Vagina (tissue), 2 donors: ENCODE measurements around the gene CNNM2. TPM values are rescaled to one million over a fixed set of nuclear protein-coding genes. Genes with fewer than 3 reads are reported as not detected.

ENCODE experiments used
- DNase-seq, 2 donors: peaks; one replicate each; pipeline ENCODE4 v3.0.0-alpha.2; 2017; ENCODE audit errors: extremely low spot score in 2 of 2
- H3K27ac ChIP-seq: fragments of 200-600 bp; sonication (generic); one replicate; pipeline ENCODE4 v1.5.1; 2019
- H3K27me3 ChIP-seq: fragments of 200-600 bp; sonication (generic); one replicate; pipeline ENCODE4 v1.5.1; 2019
- H3K36me3 ChIP-seq, 2 donors: fragments of 200-600 bp; sonication (generic); one replicate each; pipeline ENCODE4 v1.5.1; 2017 to 2019
- H3K4me1 ChIP-seq: fragments of 200-600 bp; sonication (generic); one replicate; pipeline ENCODE4 v1.5.1; 2019
- H3K4me3 ChIP-seq, 2 donors: fragments of 200-600 bp; sonication (generic); 1 replicate in 1 of 2; 2 replicates in 1 of 2; pipeline ENCODE4 v1.5.1; 2016 to 2019
- H3K9me3 ChIP-seq: fragments of 200-600 bp; sonication (generic); one replicate; pipeline ENCODE4 v1.5.1; 2019
- POLR2A ChIP-seq, 2 donors: fragments of 450-650 bp; IDR thresholded peaks; one replicate each; pipeline ENCODE4 v1.6.1; 2017; ENCODE audit warnings: antibody characterized with exemption in 2 of 2, mild to moderate bottlenecking in 2 of 2, moderate library complexity in 2 of 2
- POLR2AphosphoS5 ChIP-seq, 2 donors: sonication (generic); formaldehyde crosslinking; IDR thresholded peaks; one replicate each; pipeline ENCODE4 v1.9.0; 2017; ENCODE audit warnings: antibody characterized with exemption in 2 of 2, mild to moderate bottlenecking in 2 of 2, low read depth in 1 of 2; ENCODE audit not compliant: insufficient read depth in 1 of 2
- intact Hi-C: fragments of 100-400 bp; cut with DNase I; formaldehyde crosslinking; loops from one replicate; pipeline ENCODE4 v1.15.1; 2023
- total RNA-seq: library from RNA; depleted of rRNA; stranded (reverse); fragments of >200 nt; gene quantifications from one replicate; pipeline ENCODE4 v1.2.3, GENCODE V29; 2016
- TF ChIP-seq, protein P1 (sequence below), 3 experiments: fragments of 450-650 bp in 2 of 3; fragments of 200-600 bp in 1 of 3; sonication (generic) in 1 of 3; IDR thresholded peaks; one replicate each; pipeline ENCODE4 v1.5.1; 2017 to 2019; ENCODE audit warnings: antibody characterized with exemption in 3 of 3, mild to moderate bottlenecking in 2 of 3, moderate library complexity in 2 of 3

The CNNM2 gene
- total RNA-seq, 1 donor from 2014 or later, result 9.6 TPM

DNA sequence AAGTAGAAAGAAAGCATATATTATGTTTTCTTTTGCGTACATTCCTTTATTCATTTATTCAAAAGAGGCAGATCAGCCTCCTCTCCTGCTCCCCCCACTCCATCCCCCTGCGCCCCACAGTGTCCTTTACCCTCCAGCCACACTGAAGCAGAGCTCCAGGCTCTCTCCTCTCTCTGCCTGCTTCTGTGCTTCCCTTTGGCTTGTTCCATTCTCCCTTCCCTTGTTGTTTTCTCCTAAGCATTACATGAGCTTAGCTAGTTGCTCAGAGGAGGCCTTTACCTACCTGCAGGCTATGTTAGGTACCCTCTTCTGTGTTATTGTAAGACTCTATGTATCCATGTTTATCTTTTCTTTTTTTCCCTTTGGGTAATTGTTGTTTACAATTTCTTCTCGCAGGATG is 27.4 kb downstream of the CNNM2 start:
- H3K4me1 ChIP-seq, result peaks cover 9% of the 10 kb centered on the region
- intact Hi-C loops, result no loop called here
- H3K27me3 ChIP-seq, result no peaks in the 10 kb centered on the region
- H3K4me3 ChIP-seq, result no peak overlapping the region
- no peaks in the 10 kb centered on the region for H3K9me3 ChIP-seq
- TF ChIP-seq POLR2A (IDR thresholded peaks at IDR 0.05) (no peak), POLR2AphosphoS5 (IDR thresholded peaks at IDR 0.05; ENCODE audit: insufficient read depth in 1 of 2, low read depth in 1 of 2) (no peak)
- TF ChIP-seq, protein P1, sequence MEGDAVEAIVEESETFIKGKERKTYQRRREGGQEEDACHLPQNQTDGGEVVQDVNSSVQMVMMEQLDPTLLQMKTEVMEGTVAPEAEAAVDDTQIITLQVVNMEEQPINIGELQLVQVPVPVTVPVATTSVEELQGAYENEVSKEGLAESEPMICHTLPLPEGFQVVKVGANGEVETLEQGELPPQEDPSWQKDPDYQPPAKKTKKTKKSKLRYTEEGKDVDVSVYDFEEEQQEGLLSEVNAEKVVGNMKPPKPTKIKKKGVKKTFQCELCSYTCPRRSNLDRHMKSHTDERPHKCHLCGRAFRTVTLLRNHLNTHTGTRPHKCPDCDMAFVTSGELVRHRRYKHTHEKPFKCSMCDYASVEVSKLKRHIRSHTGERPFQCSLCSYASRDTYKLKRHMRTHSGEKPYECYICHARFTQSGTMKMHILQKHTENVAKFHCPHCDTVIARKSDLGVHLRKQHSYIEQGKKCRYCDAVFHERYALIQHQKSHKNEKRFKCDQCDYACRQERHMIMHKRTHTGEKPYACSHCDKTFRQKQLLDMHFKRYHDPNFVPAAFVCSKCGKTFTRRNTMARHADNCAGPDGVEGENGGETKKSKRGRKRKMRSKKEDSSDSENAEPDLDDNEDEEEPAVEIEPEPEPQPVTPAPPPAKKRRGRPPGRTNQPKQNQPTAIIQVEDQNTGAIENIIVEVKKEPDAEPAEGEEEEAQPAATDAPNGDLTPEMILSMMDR (IDR thresholded peaks at IDR 0.05), result no peak
- H3K27ac ChIP-seq, result no peak overlapping the region
- no peaks in the 10 kb centered on the region for H3K36me3 ChIP-seq
- no peak for DNase-seq

DNA sequence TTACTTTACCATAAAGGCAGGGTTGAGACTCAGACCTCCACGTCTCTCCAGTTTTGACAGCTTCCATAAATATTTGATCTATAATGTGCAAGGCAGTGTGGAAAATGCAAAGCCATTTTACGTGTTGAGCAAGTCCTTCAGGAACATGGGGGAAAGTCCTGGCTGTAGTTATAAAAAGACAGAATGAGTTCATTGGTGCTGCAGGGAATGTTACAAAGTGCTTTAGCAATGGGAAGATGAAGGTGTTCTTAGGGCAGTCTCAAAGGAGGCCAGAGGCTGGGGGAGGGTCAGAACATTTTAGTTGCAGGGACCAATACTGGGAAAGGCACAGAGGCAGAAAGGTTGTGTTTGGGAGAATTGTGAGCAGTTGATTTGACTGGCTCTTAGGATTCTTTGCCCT is 27.9 kb downstream of the CNNM2 start:
- Histone ChIP-seq H3K27me3 (no peaks in the 10 kb centered on the region), H3K4me1 (peaks cover 9% of the 10 kb centered on the region), H3K9me3 (no peaks in the 10 kb centered on the region), H3K36me3 (no peaks in the 10 kb centered on the region), H3K27ac (no peak overlapping the region), H3K4me3 (no peak overlapping the region)
- TF ChIP-seq POLR2A (IDR thresholded peaks at IDR 0.05), result no peak
- no peak for DNase-seq
- intact Hi-C loops, result no loop called here

DNA sequence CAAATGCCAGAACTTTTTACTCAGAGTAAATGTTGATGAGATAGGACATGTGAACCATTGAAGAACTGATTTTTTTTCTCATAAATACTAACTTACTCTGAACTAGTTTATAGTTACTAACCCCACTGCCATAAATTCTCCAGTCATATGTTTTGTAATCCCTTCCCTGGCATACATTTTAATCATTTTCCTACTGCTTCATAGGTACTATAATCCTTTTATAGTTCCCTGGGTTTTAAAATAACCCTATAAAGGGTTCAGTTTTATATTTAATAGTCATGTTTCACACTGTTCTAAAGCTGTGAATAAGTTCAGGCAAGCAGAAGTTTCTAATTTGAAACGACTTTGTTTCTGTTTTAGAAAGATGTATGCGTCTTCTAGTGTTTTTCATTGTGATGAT is 28.9 kb downstream of the CNNM2 start:
- Histone ChIP-seq H3K9me3 (no peaks in the 10 kb centered on the region), H3K4me3 (no peak overlapping the region), H3K36me3 (no peaks in the 10 kb centered on the region), H3K27me3 (no peaks in the 10 kb centered on the region), H3K4me1 (peaks cover 9% of the 10 kb centered on the region), H3K27ac (no peak overlapping the region)
- intact Hi-C loops, result no loop called here
- TF ChIP-seq, protein P1 (IDR thresholded peaks at IDR 0.05), result no peak
- TF ChIP-seq POLR2A (IDR thresholded peaks at IDR 0.05) (no peak), POLR2AphosphoS5 (IDR thresholded peaks at IDR 0.05; ENCODE audit: insufficient read depth in 1 of 2, low read depth in 1 of 2) (no peak)
- no peak for DNase-seq

DNA sequence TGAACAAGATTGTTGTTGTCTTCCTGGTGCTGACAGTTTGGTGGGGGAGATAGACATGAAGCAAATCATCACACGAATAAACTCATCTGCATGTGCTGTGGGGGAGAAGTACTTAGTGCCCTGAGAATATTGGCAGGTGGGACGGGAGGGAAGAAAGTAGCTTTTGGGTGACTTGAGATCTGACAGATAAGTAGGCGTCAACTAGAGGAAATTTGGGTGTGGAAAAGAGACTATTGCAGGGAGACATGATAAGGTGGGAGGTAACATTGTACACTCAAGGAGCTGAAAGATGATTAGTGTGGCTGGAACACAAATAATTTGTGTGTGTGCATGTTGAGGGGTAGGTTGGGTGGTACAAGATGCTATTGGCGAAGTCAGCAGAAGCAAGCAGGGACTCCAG is 30.1 kb downstream of the CNNM2 start:
- H3K27ac ChIP-seq, result no peak overlapping the region
- no peaks in the 10 kb centered on the region for H3K36me3 ChIP-seq
- TF ChIP-seq POLR2AphosphoS5 (IDR thresholded peaks at IDR 0.05; ENCODE audit: insufficient read depth in 1 of 2, low read depth in 1 of 2), result no peak
- TF ChIP-seq, protein P1 (IDR thresholded peaks at IDR 0.05), result no peak
- TF ChIP-seq POLR2A (IDR thresholded peaks at IDR 0.05), result no peak
- no peak overlapping the region for H3K4me3 ChIP-seq
- intact Hi-C loops, result no loop called here
- H3K4me1 ChIP-seq, result peaks cover 9% of the 10 kb centered on the region
- H3K27me3 ChIP-seq, result no peaks in the 10 kb centered on the region
- no peak for DNase-seq
- no peaks in the 10 kb centered on the region for H3K9me3 ChIP-seq

DNA sequence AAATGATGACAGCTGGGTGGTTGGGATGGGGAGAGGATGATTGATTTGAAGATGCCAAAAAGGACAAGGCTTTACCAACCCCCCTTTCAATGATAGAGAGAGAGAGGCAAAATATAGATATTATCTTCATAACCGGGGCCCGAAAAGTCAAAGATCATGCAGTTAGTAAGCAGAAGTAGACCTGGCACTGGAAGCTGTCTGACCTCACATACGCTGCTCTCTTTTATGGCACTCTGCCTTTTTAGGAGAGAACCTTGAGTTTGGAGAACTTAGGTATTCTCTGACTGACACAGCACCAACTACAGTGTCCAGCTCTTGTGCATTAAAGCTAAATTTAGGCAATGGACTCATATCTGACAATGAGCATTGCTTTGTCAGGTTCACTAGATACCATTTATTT is 30.7 kb downstream of the CNNM2 start:
- Histone ChIP-seq H3K36me3 (no peaks in the 10 kb centered on the region), H3K27me3 (no peaks in the 10 kb centered on the region), H3K4me3 (no peak overlapping the region), H3K4me1 (peaks cover 9% of the 10 kb centered on the region), H3K9me3 (no peaks in the 10 kb centered on the region), H3K27ac (no peak overlapping the region)
- DNase-seq, result no peak
- TF ChIP-seq, protein P1 (IDR thresholded peaks at IDR 0.05), result no peak
- no peak for TF ChIP-seq POLR2A (IDR thresholded peaks at IDR 0.05)
- intact Hi-C loops, result no loop called here

DNA sequence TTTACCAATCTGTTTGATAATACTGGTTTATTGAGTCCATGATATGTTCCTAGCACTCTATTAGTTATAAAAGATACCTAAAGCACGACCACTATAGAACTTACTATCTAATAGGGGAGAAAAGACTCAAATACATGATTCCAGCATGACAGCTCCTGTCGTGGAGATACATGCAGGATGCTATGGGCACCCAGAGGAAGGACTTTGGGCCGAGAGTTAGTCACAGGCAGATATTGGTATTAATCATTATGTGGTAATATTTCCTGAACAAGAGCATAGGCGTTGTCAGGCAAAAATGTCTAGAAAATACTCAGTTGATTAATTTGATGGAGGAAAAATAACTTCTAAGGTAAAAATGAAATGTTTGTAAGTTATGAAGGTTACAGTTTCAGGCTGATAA is 31.8 kb downstream of the CNNM2 start:
- no peak for TF ChIP-seq POLR2A (IDR thresholded peaks at IDR 0.05)
- TF ChIP-seq POLR2AphosphoS5 (IDR thresholded peaks at IDR 0.05; ENCODE audit: insufficient read depth in 1 of 2, low read depth in 1 of 2), result no peak
- TF ChIP-seq, protein P1 (IDR thresholded peaks at IDR 0.05), result no peak
- intact Hi-C loops, result no loop called here
- Histone ChIP-seq H3K4me1 (peaks cover 9% of the 10 kb centered on the region), H3K9me3 (no peaks in the 10 kb centered on the region), H3K27ac (no peak overlapping the region), H3K36me3 (no peaks in the 10 kb centered on the region), H3K4me3 (no peak overlapping the region), H3K27me3 (no peaks in the 10 kb centered on the region)
- no peak for DNase-seq
